HS-5 (cell line): ENCODE data around the gene FANCL.
"Not testable (repeated sequence)": the region's sequence is repeated elsewhere in the genome, so short reads cannot be mapped to it uniquely, and the experiment has no call there.

ENCODE experiments used
- DNase-seq: peaks from one replicate; pipeline ENCODE4 v3.0.0-alpha.2; 2012; ENCODE audit warnings: low read depth

FANCL gene

GRCh38 chr2:58240670-58241545, at the start of gene FANCL:
Gene FANCL, minus strand, starts transcription at chr2:58241325. Its CDS starts 12 bp downstream, at chr2:58241313.
- peak; percentile 72 for DNase-seq

DNA sequence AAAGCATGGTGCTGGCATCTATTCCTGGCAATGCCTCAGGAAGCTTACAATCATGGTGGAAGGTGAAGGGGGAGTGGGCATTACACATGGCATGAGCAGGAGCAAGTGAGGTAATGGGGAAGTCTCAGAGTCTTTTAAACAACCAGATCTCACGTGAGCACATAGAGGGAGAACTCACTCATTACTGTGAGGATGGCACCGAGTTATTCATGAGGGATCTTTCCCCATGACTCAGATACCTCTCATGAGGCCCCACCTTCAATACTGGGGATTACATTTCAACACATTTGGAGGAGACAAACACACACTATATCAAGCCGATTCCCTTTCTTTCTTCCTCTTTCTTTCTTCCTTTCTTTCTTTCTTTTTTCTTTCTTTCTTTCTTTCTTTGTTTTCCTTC, 47.9 kb upstream of the FANCL start:
- DNase-seq = peak; percentile 56

GRCh38 chr2:58283931-58284330, 42.8 kb upstream of the FANCL start:
- DNase-seq = no peak

- DNase-seq = not testable (repeated sequence)
Observed at GRCh38 chr2:58275144-58275543, 34.0 kb upstream of the FANCL start.

DNA sequence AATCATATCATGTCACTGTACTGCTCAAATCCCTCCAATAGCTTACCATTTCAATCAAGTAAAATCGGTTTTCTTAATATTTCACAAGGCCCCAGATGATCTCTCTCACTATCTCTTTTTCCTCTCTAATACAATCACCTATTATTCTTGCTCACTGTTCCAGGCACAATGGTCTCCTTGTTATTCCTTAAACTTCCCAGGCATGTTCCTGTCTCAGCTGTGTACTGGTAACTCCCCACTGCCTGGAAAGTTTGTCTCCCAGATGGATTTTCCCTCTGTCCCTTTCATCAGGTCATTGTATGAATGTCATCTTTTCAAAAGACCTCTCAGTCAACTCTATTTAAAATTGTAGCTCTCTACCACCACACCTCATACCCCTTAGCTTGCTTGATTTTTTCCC, 30.7 kb upstream of the FANCL start:
- no peak for DNase-seq

DNA sequence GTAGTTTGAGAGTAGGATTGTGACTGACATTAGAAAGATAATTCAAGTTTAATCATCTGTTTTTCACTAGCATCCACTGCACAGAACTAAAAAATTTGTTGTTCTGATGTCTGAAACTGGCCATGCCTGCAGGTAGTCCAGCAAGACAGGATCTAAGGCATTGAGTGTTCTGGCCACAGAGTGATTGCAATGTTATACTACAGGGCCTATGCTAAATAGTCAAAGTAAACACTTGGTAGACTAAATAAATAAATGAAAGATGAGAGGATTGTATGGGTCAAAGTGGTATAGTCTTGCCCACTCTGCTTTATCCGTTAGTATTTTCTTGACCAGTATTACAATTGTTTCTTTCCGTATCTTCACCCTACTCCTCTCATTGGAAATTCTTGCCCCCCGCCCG, 27.6 kb upstream of the FANCL start:
- no peak for DNase-seq

- no peak for DNase-seq
Observed at GRCh38 chr2:58266211-58266610, 25.1 kb upstream of the FANCL start.

DNA sequence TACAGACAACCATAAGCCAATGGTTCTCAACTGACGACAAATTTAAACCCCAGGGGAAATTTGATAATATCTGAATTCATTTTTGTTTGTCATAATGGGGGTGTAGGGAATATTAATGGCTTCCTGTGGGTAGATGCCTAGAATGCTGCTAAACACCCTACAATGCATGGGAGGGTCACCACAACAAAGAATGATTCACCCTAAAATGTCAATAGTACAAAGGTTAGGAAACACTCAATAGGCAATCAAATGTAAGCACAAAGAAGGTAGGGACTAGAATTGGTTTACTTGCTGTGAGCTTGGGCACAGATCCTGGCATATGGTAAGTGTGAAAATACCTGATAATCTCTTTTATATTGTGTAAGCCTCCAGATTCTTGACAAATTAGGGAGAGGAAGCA, 20.1 kb upstream of the FANCL start:
- DNase-seq = no peak

DNA sequence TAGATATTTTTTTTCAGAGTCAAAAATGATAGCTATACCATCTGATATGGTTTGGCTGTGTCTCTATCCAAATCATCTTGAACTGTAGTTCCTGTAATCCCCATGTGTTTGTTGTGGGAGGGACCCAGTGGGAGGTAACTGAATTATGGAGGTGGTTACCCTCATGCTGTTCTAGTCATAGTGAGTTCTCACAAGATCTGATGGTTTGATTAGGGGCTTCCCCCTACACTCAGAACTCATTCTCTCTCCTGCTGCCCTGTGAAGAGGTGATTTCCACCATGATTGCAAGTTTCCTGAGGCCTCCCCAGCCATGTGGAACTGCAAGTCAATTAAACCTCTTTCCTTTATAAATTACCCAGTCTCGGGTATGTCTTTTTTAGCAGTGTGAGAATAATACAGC, 17.3 kb upstream of the FANCL start:
- not testable (repeated sequence) for DNase-seq

GRCh38 chr2:58251331-58252201, 10.4 kb upstream of the FANCL start:
- not testable (repeated sequence) for DNase-seq

DNA sequence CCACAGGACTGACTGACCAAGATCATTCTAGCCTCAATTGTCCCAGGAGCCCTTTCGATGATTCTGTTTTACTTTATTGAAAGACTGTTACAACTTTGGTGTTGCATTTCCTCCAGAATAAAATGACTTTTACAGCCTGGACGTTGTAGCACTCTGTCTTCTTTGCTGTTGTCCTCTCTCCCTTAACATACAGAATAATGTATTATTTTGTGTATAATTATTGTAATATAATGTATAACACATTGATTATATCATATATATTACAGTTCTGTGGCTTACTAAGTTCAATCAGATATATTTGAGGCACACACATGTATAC, 380 bp upstream of the FANCL start:
- DNase-seq = no peak

DNA sequence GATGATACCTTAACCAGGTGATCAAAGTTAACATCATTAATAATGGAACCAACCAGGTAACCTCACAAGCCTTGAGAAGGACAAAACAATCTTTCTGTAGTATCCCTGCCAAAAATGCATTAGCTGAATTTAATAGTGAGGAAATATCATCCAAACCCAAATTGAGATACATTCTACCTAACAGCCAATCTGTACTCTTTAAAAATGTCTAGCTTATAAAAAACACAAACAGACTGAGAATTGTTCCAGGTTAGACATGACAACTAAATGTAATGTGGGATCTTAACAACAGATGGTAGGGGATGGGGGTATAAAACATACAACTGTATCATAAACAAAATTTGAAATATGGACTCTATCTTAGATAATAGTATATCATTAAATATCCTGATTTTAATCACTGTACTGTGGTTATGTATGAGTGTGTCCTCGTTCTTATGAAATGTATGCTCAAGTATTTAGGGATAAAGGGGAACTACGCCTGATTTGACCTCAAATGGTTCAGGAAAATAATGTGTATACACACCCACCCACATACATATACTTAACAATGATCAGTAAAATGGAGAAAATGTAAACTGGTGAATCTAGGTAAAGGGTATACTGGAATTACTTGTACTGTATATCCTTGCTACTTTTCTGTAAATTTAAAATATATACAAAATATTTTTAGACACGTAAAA, 1.7 kb downstream of the FANCL start:
- DNase-seq = no peak

GRCh38 chr2:58237741-58238140, 3.4 kb downstream of the FANCL start:
- no peak for DNase-seq

DNA sequence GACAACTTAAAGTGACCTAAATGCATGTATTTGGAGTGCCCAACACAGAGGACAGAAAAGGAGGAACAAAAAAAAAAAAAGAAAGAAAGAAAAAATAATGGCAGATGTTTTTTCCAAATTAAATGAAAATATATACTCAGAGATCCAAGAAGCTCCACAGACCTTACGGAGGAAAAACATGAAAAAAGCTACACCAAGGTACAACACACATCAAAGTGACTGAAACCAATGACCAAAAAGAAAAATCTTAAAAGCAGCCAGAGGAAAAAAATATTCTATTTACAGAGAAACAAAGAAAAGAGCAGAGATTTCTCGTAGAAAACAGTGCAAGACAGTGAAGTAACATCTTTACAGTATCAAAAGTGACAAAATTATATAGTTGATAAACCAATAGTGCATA, 5.1 kb downstream of the FANCL start:
- DNase-seq = no peak

DNA sequence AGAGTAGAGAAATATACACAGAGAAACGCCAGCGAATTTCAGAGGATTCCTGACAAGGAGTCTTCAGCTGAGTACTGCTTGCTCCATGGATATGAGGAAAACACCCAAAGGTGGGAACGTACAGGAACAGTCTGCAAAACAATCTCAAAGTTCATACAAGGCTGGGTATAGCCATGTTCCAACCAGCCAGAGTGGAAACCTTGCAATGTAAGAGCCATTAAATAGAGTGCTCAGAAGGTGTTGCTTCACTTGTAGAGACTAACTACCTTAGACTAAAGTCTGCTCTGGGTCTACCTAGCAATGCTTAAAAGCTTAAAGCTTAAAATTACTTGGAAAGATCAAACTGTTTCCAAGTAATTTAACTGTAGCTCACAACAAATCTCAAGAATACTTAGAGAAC, 6.0 kb downstream of the FANCL start:
- no peak for DNase-seq

DNA sequence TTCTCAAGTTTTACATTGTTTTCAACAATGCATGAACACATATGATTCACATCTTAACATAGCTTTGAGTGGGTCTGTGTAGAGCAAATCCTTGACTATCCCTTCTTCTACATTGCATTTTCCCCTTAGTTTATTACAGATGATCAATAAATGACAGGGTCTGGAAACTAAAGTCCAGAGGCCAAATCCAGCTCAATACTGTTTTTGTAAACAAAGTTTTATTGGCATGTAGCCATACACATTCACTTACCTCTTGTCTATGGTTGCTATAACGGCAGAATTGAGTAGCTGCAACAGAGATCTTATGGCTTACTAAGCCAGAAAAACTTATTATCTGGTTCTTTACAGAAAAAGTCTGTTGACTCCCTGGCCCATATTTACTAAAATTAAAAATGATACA, 12.8 kb downstream of the FANCL start:
- DNase-seq = no peak

- no peak for DNase-seq
Observed at GRCh38 chr2:58227171-58227917, 13.8 kb downstream of the FANCL start.

DNA sequence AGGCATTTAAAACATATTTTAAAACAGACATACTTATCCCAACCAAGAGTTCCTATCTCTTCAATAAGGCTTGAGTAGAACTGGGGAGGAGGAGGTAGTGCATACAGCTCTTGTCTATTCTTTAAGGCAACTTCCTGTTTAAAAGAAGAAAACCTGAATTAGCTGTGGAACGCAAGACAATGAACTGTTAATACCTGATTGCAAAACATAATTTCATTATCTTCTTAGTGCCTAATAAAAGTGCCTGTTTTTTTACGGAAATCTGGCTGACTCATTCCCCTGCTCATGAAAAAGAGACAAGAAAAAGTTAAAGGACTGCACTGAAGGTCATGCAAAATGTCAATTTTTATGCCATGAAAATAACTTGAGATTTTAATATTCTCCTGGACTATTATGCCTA, 19.2 kb downstream of the FANCL start:
- DNase-seq = no peak

DNA sequence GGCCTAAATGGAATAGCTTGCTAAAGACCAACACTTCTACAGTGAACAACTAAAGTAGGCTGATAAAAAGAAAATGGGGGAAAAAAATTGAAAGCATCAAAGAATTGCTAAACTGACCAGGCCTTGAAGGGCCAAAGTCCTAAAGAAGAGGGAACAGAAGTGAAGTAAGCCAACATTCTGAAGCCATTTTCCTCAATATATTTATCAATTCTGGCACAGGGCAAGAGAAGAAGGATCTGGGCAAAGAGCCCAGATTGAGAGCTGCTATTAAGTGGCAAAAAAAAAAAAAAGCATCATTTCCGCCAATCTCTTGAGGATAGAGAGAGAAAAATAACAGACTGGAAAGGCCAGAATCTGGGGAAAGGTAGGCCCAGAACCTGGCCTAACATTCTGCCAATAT, 25.7 kb downstream of the FANCL start:
- no peak for DNase-seq

- DNase-seq = not testable (repeated sequence)
Observed at GRCh38 chr2:58210951-58211568, 30.1 kb downstream of the FANCL start.

DNA sequence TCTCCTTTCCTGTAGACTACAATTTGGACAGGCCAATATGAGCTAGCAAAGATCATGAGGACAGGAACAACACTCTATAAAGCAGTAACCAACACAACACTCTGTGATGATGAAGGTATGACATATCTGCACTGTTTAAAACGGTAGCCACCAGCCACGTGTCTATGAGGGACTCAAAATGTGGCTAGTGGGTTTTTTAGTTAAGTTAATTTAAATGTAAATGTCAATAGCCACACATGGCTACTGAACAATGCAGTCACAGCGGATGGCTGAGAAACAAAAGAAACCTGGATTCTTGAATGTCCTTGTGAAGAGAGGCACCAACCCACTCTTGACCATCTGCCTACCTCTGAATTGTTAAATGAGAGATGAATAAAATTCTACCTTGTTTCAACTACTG, 33.9 kb downstream of the FANCL start:
- DNase-seq = no peak

DNA sequence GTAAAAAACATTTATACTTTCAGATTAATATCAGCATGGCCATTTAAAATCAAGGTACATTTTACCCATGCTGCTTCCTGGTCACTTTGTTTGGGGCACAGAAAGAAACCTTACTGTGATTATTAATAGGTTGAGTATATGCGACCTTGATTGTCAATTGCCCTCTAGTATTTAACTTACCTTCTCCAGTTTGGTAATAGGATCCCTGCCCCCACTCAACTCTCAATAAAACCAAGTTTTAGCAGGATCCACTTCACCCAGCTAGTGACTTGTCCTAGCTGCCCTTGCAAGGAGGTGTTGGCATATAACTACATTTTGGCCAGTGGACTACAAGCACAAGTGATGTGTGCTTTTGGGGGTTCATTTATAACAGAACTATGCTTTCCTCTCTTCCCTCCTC, 34.3 kb downstream of the FANCL start:
- DNase-seq = no peak
